IPS-18c (cell line): Measurements from ENCODE around the gene MYLK.
"Not testable (repeated sequence)": the region's sequence is repeated elsewhere in the genome, so short reads cannot be mapped to it uniquely, and the experiment has no call there.

ENCODE experiments used
- H3K4me3 ChIP-seq: 2 replicates; pipeline ENCODE4 v1.7.0; 2013; ENCODE audit warnings: low read depth, mild to moderate bottlenecking, low read length, moderate library complexity; ENCODE audit not compliant: insufficient read depth
- H3K9me3 ChIP-seq: one replicate; pipeline ENCODE4 v1.6.1; 2013; ENCODE audit warnings: mild to moderate bottlenecking, low read length, moderate library complexity; ENCODE audit not compliant: control insufficient read depth, insufficient read depth

Gene MYLK

DNA sequence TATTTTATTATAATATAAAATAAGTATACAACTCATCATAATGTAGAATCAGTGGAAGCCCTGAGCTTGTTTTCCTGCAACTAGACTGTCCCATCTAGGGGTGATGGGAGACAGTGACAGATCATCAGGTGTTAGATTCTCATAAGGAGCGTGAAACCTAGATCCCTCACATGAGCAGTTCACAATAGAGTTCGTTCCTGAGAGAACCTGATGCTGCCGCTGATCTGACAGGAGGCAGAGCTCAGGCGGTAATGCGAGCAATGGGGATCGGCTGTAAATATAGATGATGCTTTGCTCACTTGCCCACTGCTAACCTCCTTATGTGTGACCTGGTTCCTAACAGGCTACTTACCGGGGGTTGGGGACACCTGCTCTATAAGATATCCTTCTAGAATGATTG is 272.5 kb downstream of the MYLK start:
- not testable (repeated sequence) for H3K4me3 ChIP-seq, H3K9me3 ChIP-seq

GRCh38 chr3:123611082-123611481 is 273.1 kb downstream of the MYLK start:
- H3K9me3 ChIP-seq = no peaks in the 10 kb centered on the region
- no peak overlapping the region for H3K4me3 ChIP-seq

DNA sequence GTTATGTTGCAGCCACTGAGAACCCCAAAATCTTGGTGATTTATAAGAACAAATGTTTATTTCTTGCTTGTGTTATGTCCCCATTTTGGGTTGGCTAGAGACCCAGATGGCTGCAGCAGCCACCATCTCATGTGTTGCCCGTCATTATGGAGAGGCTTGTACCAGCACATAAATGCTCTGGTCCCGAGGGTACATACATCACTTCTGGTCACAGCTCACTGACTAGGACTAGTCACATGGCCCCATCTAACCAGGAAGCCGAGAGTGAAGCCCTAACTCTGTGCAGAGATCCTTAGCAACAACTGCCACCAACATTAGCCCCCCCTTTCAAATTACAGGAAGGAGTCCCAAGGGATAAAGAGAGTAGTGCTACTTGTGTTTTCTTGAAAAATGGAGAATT is 273.8 kb downstream of the MYLK start:
- Histone ChIP-seq H3K9me3 (no peaks in the 10 kb centered on the region), H3K4me3 (no peak overlapping the region)

DNA sequence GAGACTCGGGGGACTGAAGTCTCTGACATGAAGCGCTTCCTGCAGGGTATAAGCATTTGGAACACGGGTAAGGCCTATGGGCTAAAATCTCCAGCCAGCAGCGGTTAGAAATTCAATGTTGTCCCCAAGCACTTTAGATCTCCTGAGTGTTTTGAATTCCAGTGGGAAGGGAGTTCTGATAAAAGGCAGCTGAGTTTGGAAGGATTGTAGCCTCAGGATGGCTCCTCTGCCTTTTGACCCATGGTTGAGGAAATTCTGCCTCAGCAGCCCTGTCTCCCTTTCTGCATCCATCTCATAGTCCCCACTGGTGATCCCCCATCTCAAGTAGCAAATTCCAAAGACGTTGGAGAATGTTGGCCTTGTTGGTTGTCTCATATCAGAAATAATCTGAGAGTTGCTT is 275.1 kb downstream of the MYLK start:
- no peak overlapping the region for H3K4me3 ChIP-seq
- H3K9me3 ChIP-seq = no peaks in the 10 kb centered on the region

DNA sequence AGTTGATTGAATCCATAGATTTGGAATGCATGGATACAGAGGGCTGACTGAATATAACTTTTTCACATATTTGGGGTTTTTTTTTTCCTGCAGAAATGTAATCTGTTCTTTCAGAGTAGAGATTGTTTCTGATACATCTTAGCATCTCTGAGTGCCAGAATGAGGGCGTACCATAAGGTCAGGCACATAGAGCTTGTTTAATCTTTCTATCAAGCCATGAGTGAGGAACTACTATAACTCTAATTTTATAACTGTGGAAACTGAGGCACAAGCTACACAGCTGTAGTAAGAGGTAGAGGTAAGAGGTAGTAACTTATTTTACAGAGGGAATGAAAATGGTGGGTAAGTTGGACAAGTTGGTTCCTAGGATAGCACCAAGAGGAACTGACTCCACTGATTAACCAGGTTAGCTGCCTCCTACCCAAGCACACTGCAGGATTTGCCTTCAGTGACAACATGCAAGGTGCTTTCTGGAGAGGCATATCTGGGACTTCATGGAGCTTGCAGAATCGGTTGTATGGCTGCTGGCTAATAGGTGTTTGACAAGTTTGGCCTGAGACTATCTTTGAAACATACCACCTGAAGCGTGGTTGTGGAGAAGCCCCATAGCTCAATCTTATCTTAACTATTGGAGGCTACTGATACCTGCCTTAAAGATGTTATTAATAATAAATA is 275.7 kb downstream of the MYLK start:
- no peak overlapping the region for H3K4me3 ChIP-seq
- no peaks in the 10 kb centered on the region for H3K9me3 ChIP-seq

GRCh38 chr3:123606527-123606926 is 277.6 kb downstream of the MYLK start:
- Histone ChIP-seq H3K4me3 (no peak overlapping the region), H3K9me3 (no peaks in the 10 kb centered on the region)

GRCh38 chr3:123605789-123606234 is 278.3 kb downstream of the MYLK start:
- Histone ChIP-seq H3K4me3 (no peak overlapping the region), H3K9me3 (no peaks in the 10 kb centered on the region)

GRCh38 chr3:123603153-123603552 is 281.0 kb downstream of the MYLK start:
- H3K4me3 ChIP-seq, H3K9me3 ChIP-seq: not testable (repeated sequence)

DNA sequence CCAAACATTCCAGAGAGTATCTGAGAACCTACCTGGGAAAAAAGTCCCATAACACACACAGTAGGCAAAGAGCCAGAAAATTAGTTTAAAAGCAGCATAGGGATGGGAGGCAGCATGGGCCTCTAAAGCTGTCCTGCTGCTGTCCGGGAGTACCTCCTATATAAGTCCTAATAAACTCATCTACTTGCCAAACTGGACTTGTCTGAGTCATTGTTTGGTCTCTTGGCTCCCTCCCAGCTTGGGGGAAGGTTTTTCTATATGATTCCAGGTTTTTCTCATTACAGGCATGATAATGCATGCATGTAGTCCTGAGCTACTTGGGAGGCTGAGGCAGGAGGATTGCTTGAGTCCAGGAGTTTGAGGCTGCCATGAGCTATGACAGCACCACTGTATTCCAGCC is 281.8 kb downstream of the MYLK start:
- Histone ChIP-seq H3K9me3 (no peaks in the 10 kb centered on the region), H3K4me3 (no peak overlapping the region)

- not testable (repeated sequence) for H3K4me3 ChIP-seq, H3K9me3 ChIP-seq
These were observed 283.3 kb downstream of the MYLK start for GRCh38 chr3:123600863-123601262.

DNA sequence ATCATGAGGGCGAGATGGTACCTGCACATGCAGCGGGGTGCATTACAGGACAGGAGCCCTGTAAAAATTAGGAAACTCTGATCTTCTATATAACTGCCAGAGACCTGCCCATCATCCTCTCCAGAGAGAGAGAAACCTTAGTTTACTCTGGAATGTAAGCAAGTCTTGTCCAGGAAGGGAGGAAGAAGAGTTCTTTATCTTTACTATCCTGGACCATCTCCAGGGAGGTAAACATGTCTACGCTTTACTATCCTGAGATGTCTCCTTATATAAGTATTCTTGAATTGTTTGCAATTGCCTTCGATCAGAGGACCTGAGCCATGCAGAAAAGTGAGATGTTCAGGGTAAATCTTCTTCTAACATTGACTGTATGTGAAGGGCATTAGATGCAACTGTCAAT is 286.6 kb downstream of the MYLK start:
- no peak overlapping the region for H3K4me3 ChIP-seq
- no peaks in the 10 kb centered on the region for H3K9me3 ChIP-seq

DNA sequence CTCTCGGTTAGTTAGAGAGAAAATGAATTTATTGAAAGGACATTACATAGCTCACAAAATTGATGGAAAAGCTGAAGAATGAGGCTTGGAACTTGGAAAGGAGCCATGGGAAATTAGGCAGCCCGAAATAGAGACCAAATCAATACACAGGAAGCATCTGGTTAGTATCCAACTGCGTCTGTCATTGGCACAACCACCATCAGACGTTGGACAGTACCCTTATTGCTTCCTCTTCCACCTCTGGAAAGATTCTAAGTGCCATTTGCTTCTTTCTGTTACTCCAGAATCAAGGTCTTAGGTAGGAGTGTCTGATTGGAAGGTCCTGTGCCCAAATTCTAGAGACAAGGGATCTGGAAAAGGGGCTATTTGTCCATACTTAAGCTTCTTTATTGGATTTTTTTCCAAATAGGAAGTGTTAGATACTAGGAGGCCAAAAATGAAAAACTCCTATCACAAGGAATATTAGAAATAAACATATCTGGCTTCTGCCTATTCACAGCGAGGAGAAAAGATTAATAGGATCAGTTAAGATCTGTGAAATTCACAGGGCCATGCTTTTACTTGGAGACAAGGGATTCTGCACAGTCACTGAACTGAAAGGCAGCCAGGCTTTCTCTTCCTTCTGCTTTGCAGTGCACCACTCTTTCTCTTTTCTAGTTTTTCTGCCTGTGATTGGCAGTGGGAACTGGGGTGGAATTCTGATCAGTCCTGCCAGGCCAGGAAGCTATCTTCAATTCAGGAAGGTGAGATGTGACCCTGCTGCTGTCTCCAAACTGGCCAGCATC is 288.5 kb downstream of the MYLK start:
- Histone ChIP-seq H3K9me3 (peaks cover 6% of the 10 kb centered on the region), H3K4me3 (no peak overlapping the region)

GRCh38 chr3:123593381-123593780 is 290.8 kb downstream of the MYLK start:
- peaks cover 10% of the 10 kb centered on the region for H3K9me3 ChIP-seq

DNA sequence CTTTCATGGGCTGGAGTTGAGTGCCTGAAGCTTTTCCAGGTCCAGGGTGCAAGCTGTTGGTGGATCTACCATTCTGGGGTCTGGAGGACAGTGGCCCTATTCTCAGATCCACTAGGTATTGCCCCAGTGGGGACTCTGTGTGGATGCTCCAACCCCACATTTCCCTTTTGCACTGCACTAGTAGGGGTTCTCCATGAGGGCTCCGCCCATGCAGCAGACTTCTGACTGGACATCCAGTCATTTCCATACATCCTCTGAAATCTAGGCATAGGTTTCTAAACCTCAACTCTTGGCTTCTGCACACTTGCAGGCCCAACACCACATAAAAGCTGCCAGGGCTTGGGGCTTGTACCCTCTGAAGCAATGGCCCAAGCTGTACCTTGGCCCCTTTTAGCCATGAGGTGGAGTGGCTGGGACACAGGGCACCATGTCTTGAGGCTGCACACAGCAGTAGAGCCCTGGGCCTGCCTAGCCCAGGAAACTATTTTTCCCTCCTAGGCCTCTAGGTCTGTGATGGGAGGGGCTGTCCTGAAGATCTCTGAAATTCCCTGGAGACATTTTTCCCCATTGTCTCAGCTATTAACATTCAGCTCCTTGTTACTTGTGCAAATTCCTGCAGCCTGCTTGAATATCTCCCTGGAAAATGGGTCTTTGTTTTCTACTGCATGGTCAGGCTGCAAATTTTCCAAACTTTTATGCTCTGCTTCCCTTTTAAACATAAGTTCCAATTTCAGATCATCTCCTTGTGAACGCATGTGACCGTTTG is 293.3 kb downstream of the MYLK start:
- H3K9me3 ChIP-seq = peaks cover 10% of the 10 kb centered on the region
- H3K4me3 ChIP-seq = no peak overlapping the region

More at GRCh38 chr3:123593381-123593780, 290.8 kb downstream of the MYLK start:
- no peak overlapping the region for H3K4me3 ChIP-seq

DNA sequence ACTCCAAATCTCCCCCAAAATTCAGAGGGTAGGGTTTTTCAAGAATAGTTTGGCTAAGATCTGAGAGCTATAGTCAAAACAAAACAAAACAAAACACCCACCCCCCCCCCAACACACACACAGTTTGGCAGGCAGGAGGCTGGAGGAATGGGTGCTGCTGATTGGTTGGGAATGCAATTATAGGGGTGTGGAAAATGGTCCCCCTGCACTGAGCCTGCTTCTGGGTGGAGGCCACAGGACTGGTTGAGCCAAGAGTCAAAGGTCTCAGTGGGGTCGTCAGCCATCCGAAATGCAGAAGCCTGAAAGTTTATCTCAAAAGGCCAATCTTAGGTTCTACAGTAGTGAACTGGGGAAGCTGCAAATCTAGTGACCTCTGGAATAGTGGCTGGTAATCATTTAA is 296.7 kb downstream of the MYLK start:
- no peak overlapping the region for H3K4me3 ChIP-seq
- H3K9me3 ChIP-seq = peaks cover 13% of the 10 kb centered on the region

- no peak overlapping the region for H3K4me3 ChIP-seq
These were observed 297.2 kb downstream of the MYLK start for GRCh38 chr3:123586968-123587367.

GRCh38 chr3:123586131-123586530 is 298.0 kb downstream of the MYLK start:
- Histone ChIP-seq H3K4me3 (peak overlapping the region; percentile 95), H3K9me3 (peaks cover 15% of the 10 kb centered on the region)

More at GRCh38 chr3:123586968-123587367, 297.2 kb downstream of the MYLK start:
- peaks cover 13% of the 10 kb centered on the region for H3K9me3 ChIP-seq
